K562 (cell line): ENCODE data around the gene LYPLA2. TPM values are rescaled to one million over a fixed set of nuclear protein-coding genes. Genes with fewer than 3 reads are reported as not detected.

ENCODE experiments used
- ARID3A ChIP-seq: IDR thresholded peaks from 2 replicates; pipeline ENCODE4 v1.6.1; 2012; ENCODE audit warnings: low read depth, low read length, improper control_type of control experiment, borderline replicate concordance
- ATF3 ChIP-seq, 2 experiments: fragments of 450-650 bp in 1 of 2; sonication (generic) in 1 of 2; formaldehyde crosslinking in 1 of 2; IDR thresholded peaks in 1 of 2; conservative IDR thresholded peaks in 1 of 2; 2 replicates each; pipeline versions ENCODE4 v1.6.1 to v1.8.1; 2016 to 2023; ENCODE audit warnings: mild to moderate bottlenecking in 2 of 2, moderate library complexity in 2 of 2, inconsistent platforms in 1 of 2, missing genetic modification reagents in 1 of 2
- DPF2 ChIP-seq: fragments of 450-650 bp; IDR thresholded peaks from 2 replicates; pipeline ENCODE4 v1.6.1; 2016
- EWSR1 ChIP-seq: fragments of 450-650 bp; IDR thresholded peaks from 2 replicates; pipeline ENCODE4 v1.6.1; 2018; ENCODE audit warnings: borderline replicate concordance, mild to moderate bottlenecking, low read depth, moderate library complexity; ENCODE audit not compliant: partially characterized antibody
- HMBOX1 ChIP-seq: sonication (generic); IDR thresholded peaks from 2 replicates; pipeline ENCODE4 v1.6.1; 2016
- HNRNPL ChIP-seq: fragments of 200-400 bp; formaldehyde crosslinking; IDR thresholded peaks from 2 replicates; pipeline ENCODE4 v1.6.1; 2017; ENCODE audit warnings: low read depth, mild to moderate bottlenecking, low read length
- SIN3A ChIP-seq, 2 experiments: fragments of 150-350 bp in 1 of 2; IDR thresholded peaks; 2 replicates each; pipeline ENCODE4 v1.6.1; 2011 to 2016; ENCODE audit warnings: borderline replicate concordance in 2 of 2, low read depth in 2 of 2, low read length in 2 of 2, mild to moderate bottlenecking in 2 of 2, moderate library complexity in 2 of 2; ENCODE audit not compliant: control insufficient read depth in 1 of 2
- SMARCC2 ChIP-seq: fragments of 450-650 bp; IDR thresholded peaks from 2 replicates; pipeline ENCODE4 v1.6.1; 2017; ENCODE audit warnings: antibody characterized with exemption, moderate library complexity, mild to moderate bottlenecking, low read depth
- USF1 ChIP-seq: sonication (generic); formaldehyde crosslinking; IDR thresholded peaks from 2 replicates; pipeline ENCODE4 v1.9.0; 2022; ENCODE audit warnings: mild to moderate bottlenecking, missing genetic modification reagents
- VEZF1 ChIP-seq: fragments of 200-800 bp; sonication (Bioruptor generic); IDR thresholded peaks from 2 replicates; pipeline ENCODE4 v1.6.1; 2017; ENCODE audit warnings: missing genetic modification characterization, missing compliant biosample characterization
- ZNF280B ChIP-seq: fragments of 250-450 bp; sonication (Bioruptor Pico); IDR thresholded peaks from 2 replicates; pipeline ENCODE4 v1.5.1; 2021; ENCODE audit warnings: mild to moderate bottlenecking
- ZNF655 ChIP-seq: fragments of 250-450 bp; sonication (Bioruptor Pico); IDR thresholded peaks from 2 replicates; pipeline ENCODE4 v1.5.0; 2021
- polyA plus RNA-seq, 8 experiments: library from polyadenylated mRNA; depleted of rRNA in 4 of 8; stranded (reverse) in 5 of 8; unstranded in 3 of 8; fragments of >200 nt; fragmentation: Nextera tagmentation in 2 of 8; fragmentation: Illumina TruSeq in 1 of 8; extraction: Ambion mirVana in 2 of 8; extraction: Trizol in 1 of 8; gene quantifications; 2 replicates each; pipeline versions ENCODE4 v1.2.1 to v1.2.3, GENCODE V29; 2011 to 2014; ENCODE audit warnings: inconsistent platforms in 1 of 8, missing spikeins in 1 of 8
- total RNA-seq, 7 experiments: library from RNA; depleted of rRNA in 6 of 7; stranded (reverse); fragments of >200 nt in 6 of 7; fragmentation: Illumina TruSeq in 2 of 7; extraction: Trizol in 2 of 7; gene quantifications; 2 replicates each; pipeline versions ENCODE4 v1.2.1 to v1.2.3, GENCODE V29; 2011 to 2021; ENCODE audit warnings: low replicate concordance in 1 of 7

The LYPLA2 gene
- total and polyA plus RNA-seq, 9 of the 15 experiments (the other 6 are each of a cell fraction or from before 2014, with no cell fraction given): 3.9 to 128 (median 60.1) TPM

GRCh38 chr1:23772854-23773242, 18.1 kb upstream of the LYPLA2 start (continued):
- TF ChIP-seq VEZF1: no peak
- 0 out of 2 replicates have a peak, but pooled peaks have one; percentile 10 for TF ChIP-seq ARID3A
- no peak for TF ChIP-seq ZNF655 (CRISPR knock-in tag)
- no peak for TF ChIP-seq ZNF280B (CRISPR knock-in tag)
- no peak for TF ChIP-seq SIN3A (IDR thresholded peaks at IDR 0.05; ENCODE audit: borderline replicate concordance in 2 of 2, control insufficient read depth in 1 of 2, low read depth in 2 of 2, low read length in 2 of 2)
- peak; percentile 48; the same call in 1 of the 2 replicates for TF ChIP-seq DPF2
- no peak for TF ChIP-seq ATF3 (IDR thresholded peaks at IDR 0.05)
- no peak for TF ChIP-seq ATF3 (CRISPR knock-in tag; conservative IDR thresholded peaks at IDR 0.05)
- TF ChIP-seq EWSR1: no peak
- no peak for TF ChIP-seq HNRNPL
- TF ChIP-seq USF1 (CRISPR knock-in tag): no peak
- TF ChIP-seq SMARCC2: 0 out of 2 replicates have a peak, but pooled peaks have one; percentile 12
- peak; percentile 92 for TF ChIP-seq HMBOX1
- TF ChIP-seq, all 486 proteins: peak for 8
